Renal cortex interstitium (tissue), 11 donors: Measurements from ENCODE around the gene SYNE3. TPM values are rescaled to one million over a fixed set of nuclear protein-coding genes. Genes with fewer than 3 reads are reported as not detected.

Source experiments
- DNase-seq, 11 donors: peaks; one replicate each; pipeline ENCODE4 v3.0.0-alpha.2; 2013; ENCODE audit warnings: low read depth in 9 of 11, low spot score in 4 of 11; ENCODE audit errors: extremely low read depth in 1 of 11
- polyA plus RNA-seq, 3 donors: library from polyadenylated mRNA; unstranded; fragments of 120-200 nt; gene quantifications; one replicate each; pipeline ENCODE4 v1.2.1, GENCODE V29; 2013; ENCODE audit not compliant: insufficient read length in 3 of 3

SYNE3 gene
- polyA plus RNA-seq, 3 donors: 1.9 to 2.2 (median 2.1) TPM

DNA sequence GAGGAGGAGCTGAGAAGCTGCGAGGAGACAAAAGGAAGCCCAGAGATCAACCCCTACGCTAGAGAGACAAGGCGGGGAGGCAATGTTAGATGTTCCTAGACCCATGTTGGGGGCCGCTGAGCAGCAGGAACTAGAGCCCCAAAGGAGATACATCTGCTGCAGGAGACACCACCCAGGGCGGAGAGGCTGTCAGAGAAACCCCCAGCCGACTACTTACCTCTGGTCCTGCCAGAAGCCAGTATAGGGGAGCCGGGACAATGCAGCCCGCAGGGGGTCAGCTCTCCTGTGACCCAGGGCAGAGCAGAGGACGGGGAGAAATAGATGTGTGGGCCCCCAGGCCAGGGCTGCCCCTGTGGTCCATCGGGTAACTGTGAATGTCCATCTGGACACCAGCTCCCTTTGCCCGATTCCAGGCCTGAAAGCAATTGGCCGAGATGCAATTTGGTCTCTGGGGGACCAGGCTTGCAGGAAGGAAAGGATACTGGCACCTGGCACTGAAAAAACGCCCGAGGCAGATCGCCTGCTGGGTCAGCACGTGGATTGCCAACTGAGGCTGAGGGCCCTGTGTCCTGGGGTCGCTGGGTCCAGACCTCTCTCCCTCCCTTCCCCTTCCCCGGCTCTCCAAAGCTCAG is 34.9 kb downstream of the SYNE3 start:
- DNase-seq: no peak

DNA sequence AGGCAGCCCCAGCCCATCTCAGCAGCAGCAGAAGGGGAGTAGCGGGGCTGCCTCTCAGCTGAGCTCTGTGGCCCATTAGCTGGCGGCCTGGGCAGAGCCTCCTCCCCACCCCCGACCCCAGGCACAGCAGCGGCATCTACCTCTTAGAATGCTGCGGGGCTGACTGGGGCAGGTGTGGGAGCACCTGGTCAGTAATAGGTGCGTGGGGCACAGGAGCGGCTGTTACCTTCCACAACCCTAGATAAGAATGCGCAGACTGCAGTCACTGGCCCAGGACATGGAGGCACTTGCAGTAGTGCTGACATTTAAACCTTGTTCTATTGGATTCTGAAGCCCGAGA is 35.6 kb downstream of the SYNE3 start:
- DNase-seq: no peak

DNA sequence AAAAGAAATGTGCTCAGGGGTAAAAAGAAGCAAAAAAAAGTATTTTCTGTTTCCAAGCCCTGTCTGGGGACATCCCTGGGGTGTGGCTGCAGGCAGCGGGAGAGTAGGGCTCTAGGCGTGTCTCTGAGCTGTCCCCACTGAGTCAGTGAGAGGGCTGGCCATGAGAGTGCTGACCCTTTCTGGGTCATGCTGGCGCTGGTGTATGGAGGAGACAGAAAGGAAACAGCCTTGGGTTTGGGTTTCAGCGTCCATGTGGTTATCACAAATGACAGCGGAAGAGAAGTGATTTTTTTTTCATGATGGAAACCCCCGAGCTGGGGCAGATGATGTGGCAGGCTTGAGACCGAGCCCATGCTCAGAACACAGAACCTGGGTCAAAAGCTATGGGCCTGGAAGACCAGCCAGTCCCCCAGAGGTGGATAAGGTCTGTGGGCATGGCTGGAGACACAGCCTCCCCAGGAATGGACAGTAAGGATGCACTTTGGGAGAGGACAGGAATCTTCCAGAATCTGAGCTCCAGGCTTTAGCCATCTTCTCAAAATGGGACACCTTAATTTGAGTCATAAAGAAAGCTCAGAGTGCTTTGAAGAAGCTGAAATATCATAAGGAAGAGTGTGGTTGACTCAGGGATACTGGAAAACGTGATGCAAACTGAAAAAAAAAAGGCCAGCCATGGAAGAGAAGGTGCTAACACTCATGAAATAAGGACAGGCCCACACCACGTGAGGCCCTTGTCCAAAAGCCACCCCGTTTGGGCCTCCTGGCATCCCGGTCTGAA is 36.2 kb downstream of the SYNE3 start:
- no peak for DNase-seq

DNA sequence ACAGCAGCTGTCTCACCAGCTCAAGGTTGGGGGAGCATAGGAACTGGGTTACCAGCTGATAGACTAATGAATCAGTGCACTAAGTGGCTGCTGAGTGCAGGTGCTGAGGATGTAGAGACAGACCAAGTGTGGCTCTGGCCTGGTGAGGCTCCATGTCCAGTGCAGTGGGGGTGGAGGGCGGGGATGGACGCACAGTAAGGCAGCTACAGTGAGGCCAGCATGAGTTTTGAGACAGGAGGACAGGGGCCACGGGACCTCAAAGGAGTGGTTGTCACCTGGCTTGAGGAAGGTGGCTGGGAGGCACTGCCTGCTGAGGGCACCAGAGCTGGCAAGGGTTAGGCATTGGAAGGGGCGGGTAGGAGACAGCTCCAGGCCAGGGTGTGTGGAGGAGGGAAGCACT is 37.0 kb downstream of the SYNE3 start:
- no peak for DNase-seq

DNA sequence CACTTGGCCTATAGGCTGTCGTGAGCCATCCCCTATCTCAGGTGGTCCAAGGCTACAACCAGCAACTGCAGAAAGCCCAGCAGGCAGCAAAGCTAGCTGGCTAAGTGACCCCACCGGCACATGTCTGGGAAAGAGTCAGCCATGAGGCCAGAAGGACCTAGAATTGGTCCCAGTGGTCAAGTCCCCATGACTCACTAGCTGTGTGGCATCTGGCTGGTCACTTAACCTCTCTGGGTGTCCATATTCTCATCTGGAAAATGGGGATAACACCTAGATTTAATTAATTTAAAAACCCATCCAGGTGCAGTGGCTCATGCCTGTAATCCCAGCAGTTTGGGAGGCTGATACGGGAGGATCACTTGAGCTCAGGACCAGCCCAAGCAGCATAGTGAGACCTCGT is 37.6 kb downstream of the SYNE3 start:
- DNase-seq: no peak

DNA sequence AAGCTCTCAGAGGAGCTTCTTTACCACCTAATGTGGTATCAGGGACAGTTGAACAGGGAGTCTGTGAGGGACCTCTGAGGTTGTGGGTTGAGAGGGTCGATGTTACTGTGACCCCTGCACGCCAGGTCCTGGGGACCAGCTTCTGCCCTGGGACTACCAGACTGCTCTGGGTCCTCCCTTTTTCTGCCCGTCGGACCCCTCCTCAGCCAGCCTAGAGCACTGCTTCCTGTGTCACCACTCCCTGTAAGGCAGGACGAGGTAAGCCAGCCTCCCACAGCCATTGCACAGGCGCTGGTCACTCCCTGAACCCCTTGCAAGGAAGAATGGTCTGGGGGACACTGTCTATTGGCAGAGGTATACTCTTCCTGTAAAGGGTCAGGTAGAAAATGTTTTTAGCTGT is 38.1 kb downstream of the SYNE3 start:
- no peak for DNase-seq

DNA sequence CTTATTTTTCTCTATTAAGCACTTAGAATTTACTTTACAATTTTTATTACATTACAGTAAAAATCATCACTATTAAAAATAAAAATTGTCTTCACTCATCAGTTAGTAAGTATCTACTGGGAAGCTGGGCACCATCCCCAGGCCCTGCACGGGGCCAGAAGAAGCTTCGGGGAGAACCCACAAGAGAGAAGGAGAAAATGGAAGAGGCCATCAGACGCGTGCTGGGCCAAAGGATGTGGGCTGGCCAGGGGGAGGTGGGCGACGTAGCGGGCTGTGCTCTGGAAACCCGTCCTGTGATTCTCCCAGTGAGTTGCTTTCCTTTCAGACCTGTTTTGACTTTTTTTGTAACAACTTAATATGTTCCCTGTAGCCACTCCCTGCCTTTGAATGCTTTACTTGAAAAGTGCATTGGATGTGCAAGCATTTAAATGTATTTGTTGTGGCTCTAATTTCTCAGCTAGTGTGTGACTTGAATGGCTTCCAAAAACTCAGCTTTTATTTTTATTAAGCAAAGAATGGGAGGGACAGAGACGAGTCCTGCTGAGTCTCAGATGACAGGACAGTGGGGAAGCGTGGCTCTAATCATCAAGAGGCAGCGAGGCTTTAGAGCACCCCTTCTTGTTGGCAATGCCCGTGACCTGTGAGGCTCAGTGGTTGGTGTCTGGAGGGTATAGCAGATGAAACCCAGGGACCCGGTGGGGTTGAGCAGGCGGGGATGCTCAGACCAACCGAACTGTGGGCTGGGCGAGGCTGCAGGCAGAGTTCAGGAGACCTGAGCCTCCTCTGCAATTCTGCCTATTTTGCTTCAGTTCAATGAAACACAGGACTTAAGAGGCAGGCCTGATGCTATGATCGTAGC is 38.8 kb downstream of the SYNE3 start:
- no peak for DNase-seq

DNA sequence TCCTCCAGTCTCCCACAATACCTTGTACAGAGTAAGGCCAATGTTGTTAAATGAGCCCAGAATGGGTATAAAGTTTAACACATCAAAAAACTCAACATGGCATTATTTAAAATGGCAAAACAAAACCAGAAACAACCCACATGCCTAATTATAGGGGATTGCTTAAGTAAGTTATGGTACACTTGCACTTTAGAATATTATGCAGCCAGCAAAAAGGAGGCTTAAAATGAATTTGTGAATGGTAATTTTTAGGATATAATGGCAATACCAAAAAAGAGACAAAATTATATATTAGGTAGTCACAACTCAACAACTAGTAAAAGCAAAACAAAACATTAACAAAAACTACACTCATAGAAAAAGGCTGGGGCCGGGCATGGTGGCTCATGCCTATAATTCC is 39.7 kb downstream of the SYNE3 start:
- no peak for DNase-seq

DNA sequence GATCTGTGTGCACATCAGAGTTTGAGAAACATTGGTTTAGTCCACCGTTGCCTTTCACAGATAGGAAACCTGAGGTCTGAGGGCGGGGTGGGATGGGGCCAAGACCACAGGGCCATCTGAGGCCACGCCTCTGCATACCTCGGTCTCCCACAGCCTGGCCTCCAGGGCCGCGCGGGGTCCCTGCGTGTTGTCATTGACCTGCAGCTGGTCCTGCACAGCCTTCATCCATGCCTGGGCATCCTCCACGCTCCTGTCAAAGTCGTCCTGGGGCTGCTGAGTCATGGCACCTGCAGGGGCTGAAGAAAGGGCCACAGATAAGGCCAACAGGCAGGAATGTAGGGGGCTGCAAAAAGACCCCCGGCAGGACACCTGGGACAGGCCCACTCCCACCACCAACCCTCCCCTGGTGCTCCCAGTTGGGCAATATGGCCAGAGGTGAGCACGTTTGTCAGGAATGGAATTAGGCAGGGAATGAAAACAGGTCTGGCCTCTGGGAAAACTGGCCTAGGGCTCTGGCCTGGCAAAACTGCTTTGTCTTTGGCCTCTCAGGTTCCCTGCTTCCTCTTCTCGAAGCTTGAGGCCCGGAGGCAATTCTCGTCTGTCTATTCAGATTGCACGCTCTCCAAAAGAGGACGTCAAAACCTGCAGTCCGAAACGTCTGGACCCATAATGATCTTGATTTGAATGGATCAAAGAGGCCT is 40.8 kb downstream of the SYNE3 start:
- no peak for DNase-seq

DNA sequence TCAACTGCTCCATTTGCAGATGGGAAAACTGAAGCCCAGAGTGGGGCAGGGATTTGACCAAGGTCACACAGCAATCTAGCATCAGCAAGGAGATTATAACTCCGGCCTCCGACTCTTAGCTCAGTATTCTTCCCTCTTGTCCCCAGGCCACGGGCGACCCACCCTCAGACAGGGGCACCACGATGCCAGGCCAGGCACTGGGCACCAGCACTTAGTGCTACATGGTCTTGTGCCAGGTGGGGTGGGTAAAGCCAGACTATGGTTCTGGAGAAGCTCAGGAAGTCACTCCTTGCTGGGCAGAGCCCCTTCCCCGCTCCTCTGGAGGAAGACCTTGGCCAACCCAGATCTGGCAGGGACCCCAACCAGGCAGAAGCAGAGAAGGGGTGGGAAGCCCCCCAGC is 41.5 kb downstream of the SYNE3 start:
- no peak for DNase-seq

DNA sequence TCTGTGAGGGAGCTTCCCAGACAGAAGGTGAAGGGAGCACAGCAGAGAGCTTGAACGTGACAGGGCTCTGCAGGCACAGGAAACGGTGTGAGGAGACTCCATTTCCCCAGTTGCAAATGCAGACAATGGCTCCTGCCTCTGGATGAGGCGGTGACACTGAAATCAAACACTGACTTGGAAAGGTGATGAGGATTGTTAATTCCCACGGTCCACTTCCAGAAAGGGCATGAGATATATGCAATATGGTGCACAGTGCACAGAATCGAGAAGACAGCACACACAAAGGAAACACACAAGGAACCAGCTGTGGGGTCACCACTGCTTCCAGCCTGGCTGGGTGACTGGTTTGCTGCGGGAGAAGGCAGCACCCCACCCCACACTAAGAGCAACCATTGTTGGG is 42.0 kb downstream of the SYNE3 start:
- DNase-seq: no peak

DNA sequence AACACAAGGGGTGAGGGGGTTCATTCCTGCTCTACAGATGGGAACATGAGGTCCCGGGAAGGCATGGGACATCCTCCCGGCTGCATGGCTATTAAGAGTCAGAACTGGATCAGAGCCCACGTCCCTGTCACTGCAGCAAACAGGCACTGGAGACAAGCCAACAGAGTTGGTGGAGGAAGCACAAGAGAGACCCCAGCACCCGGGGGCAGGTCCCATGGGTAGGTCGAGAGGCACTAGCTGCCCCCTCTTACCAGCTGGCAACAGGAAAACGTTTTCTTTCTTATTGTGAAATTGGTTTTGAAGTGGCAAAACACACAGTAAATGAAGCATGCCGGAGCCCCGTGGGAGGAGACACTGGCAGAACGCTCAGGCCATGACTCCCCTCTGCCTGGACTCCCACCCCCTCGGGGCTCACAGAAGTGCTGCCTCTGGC is 43.6 kb downstream of the SYNE3 start:
- DNase-seq: no peak

DNA sequence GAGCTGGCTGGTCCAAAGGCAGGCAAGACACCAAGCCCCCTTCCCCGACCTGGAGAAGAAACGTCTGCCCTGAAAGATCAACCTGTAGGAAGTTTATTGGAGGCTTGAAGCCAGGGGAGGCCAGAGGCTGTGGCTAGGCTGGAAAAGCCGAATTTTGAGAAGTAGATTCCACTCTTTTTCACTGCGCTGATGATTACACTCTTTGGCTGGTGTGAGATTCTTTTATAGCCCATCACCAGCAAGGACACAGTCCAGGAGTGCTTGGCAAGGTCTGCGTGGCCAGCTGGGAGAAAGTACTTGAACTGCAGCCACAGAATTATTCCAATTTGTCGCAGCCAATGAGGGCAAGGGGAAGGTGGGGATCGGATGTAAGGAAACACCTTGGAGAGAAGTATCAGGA is 45.0 kb downstream of the SYNE3 start:
- DNase-seq: no peak

DNA sequence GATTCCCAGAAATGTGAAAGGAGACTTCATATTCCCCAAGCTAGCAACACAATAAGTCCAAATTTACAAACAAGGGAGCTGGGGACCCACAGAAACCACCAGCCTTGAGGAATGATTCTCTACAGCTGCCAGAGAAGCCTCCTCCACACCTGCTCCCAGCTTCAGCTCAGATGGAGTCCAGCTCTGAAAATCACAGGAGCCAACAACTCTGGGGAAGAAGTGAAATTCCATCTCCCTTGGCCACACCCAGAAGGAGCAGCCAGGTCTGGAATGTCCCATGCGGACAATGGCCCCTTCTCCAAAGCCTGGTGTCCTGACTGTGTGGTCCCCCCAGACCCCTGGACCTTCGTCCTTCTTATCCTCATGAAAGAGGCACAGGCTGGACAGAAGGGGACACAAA is 45.4 kb downstream of the SYNE3 start:
- DNase-seq: no peak

DNA sequence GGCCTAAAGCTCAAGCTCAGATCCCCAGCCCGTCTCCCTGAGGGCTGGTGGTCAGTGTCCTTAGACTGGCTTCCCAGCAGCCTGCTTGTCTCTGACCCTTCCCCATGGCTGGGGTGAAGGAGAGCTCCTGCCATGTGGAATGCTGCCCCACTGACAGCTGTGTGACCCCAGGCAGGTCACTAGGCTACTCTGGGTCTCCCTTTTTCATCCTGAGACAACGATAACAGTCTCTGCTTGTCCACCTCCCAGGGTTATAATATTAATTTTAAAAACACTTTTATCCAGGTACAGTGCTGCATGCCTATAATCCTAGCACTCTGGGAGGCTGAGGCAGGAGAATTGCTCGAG is 47.3 kb downstream of the SYNE3 start:
- no peak for DNase-seq

DNA sequence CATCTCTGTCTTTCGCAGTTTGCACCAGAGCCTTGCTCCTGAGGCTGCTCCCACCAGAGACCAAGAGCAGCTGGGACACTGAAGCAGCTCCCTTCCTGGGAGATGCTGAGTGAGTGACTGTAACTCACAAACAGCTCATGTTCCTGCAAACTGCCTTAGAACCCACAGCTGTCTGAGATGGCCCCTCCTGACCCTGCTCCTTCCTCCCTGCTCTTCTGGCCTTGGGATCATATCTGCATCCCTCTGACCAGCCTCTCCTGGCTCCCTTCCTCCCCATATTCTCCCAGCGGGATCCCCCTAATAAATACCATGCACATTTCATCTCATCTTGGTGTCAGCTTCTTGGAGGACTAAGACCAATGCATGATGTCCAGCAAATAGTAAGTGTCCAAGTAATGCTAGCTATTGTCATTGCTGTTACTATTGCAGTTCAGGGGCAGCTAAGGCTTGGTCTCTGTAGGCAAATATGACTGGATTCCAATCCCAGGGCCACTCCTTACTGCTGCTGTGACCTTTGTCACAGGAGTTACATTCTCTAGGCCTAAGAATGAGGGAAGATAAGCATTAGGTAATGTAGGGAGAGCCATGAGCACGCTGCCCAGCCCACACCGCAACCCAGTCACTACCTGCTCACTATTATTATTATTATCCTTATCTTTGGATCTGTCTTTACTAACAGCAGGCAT is 47.9 kb downstream of the SYNE3 start:
- DNase-seq: no peak

DNA sequence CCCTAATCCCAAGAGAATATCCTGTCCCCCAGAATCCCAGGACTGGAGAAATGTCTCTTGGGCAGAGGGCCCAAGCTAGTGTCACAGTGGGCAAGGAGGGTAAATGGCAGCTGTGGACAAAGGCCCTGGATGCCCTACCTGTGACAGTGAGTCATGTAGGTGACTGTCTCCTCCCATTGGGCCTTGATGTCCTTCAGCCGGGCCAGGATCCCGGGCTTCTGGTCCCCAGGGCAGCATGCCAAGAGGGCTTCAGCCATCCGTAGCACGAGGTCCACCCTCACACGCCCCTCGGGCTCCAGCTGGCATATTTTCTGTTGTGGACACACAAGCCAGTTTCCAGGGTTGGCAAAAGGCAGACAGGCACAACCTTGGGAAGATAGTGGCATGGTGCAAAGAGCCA is 48.8 kb downstream of the SYNE3 start:
- DNase-seq: no peak

DNA sequence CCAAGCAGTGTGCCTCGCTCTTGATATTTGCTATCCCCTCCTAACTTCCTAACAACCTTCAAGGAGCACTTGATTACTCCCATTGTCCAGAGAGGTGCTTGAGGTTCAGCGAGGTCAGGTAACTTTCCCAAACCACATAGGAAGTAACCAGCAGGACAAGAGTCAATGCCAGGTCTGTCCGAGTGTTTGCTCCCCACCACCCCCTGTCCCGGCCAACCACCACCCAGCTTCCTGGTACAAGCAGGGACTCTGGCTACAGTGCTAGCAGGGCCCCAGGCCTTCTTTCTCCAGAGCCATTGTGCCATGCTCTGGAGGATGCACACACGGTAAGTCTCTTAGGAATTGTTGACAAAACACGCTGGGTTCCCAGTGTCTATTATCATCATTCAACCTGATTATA is 49.2 kb downstream of the SYNE3 start:
- no peak for DNase-seq
